HG03571 (cell line): Measurements from ENCODE around the gene MYOCD.

ENCODE experiments used
- ATAC-seq: cut with Tn5 transposase; IDR thresholded peaks from one replicate; pipeline ENCODE4 v1.9.1; 2021; ENCODE audit not compliant: unreplicated experiment

MYOCD gene

DNA sequence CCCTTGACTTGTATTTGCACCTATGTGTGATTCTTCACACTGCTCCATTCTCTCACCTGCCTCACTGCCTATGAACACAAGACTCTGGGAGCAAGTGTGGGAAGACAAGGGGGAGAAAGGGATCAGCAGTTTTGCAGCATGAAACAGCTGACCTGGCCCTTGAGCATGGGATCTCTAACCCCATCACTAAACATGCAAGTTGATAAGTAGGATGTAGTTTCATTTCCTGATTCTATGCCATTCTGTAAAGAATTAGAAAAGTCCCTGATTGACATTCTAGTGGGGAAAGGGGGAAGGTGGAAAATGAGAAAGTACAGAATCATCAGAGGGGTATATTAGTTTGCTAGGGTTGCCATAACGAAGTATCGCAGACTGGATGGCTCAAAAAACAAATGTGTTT is 25.3 kb upstream of the MYOCD start:
- no peak for ATAC-seq

DNA sequence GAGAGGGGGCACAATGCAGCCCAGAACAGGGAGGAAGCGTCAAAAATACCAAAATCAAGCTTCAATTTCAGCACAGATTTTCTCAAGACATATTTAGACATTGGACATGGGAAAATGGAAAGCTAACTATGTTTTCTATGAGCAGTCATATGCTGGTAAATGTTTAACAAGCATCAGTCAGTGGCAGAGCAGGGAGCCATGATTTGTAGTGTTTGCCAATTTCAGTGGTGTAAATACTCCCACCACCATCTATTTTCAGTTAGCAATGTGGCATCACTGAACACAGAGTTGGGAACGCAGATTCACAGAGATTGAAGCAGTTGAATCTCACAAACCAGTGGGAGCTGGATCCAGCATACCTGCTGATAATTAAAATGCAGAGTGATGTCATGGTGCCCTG is 24.6 kb upstream of the MYOCD start:
- ATAC-seq: no peak

GRCh38 chr17:12642034-12642433 is 23.7 kb upstream of the MYOCD start:
- ATAC-seq: no peak

DNA sequence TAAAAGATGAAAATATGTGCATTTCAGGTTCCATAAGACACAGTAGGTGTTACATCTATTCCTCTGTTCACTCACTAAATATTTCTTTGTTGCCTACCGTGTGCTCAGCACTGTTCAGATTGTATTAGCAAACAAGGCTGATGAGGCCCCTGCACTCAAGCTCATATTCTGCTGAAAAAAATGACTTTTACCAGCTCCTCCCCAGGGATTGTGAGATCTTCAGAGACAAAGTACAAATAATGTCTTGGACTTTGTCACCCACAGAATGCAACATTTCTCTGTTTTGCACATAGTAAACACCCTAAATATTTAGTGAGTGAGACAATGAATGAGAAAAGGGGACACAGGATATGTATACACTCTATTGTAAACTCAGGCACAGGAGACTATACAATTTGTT is 21.9 kb upstream of the MYOCD start:
- no peak for ATAC-seq

DNA sequence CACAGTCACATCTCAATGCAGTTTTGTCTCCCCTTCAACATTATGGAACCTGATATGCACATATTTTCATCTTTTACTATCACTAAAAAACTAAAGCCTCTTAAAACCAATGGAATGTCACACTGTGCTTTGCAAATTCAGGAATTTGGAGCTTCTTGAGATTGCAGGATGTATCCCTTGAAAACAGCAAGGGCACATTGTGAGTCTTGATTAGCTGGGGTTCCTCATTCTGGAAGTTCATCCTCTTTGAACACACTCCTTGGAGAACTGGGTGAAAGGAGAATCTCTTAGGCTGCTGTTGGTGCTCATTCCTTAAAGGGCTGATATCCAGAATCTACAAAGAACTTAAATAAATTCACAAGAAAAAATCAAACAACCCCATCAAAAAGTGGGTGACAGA is 21.1 kb upstream of the MYOCD start:
- no peak for ATAC-seq

DNA sequence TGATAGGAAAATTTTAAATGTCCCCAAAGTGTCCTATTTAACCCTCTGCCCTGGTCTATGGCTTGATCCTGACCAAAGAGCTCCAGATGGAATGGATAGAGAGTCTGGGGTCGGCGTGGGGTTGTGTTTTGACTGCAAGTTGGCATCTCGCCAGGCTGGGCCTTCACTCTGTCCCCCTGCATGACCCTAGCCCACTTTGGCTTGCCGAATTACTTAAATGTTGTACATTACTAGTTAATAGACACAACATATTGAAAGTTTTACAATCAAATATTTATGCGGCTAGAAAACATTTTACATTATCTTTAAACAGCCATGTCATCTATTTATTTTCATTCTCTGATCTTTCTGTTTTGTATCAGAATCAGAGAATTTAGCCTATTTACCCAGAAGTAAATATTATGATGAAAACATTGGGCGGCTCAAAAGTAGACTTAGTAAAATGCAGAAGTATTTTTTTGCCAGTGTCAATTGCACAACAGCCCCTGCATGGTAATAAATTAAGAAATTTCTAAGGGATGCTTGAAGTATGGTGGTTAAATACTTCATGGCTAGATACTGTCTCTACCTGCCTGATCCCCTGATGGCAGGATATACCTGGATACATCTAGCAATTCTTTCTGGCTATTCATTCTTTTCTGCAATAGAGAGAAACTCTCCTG is 18.8 kb upstream of the MYOCD start:
- no peak for ATAC-seq

- no peak for ATAC-seq
Measured at GRCh38 chr17:12648498-12648897, 17.2 kb upstream of the MYOCD start.

DNA sequence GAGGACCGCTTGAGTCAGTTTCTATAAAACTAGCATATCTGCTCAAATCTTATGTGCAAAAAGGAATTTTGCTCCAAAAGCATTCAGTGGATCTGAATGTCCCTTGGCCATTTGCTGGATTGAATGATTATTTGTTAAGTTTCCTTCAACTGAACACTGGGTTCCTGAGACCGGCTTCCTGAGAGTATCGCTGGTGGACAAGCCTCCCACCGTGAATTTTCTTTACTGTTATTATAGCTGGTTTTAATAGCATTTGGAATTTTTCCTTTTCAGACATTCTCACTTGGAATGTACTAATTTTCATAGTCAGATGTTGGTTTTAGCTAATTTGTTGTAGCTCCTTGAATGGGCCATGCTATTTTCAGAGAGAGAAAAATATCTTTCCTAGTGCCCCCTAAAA is 9.8 kb upstream of the MYOCD start:
- ATAC-seq: no peak

- no peak for ATAC-seq
Measured at GRCh38 chr17:12656354-12656753, 9.3 kb upstream of the MYOCD start.

DNA sequence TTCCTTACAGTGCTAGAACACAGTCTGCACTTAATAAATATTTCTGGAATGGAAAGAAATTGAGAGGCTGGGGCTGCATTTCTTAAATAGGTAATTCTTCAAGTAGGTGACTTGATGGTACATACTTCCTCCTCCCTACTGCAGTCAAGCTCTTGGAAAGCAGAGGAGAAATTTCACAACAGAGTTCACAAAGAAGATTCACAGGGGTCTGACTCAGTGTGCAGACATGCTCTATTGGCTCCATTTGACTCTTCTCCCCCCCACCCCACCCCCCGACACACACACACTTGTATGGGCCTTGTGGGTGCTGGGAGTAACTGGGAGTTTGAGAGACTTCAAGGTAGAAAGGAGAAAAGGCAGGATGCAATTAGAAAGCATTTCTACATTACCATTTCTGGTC is 6.2 kb upstream of the MYOCD start:
- no peak for ATAC-seq

DNA sequence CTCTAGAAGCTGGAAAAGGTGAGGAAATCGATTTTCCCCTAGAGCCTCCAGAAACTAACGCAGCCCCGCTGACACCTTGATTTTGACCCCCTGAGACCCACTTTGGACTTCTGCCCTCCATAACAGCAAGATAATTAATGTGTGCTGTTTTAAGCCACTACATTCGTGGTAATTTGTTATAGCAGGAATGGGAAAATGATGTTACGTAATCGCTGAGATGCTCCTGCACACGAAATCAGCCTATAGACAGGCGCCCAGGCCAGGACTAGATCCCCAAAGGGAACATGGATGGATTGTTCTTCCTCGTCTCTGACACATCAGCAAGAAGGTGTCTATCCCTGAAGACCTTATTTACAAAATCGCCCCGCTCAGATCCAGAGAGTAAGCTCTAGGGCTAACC is 1.4 kb upstream of the MYOCD start:
- ATAC-seq: no peak

DNA sequence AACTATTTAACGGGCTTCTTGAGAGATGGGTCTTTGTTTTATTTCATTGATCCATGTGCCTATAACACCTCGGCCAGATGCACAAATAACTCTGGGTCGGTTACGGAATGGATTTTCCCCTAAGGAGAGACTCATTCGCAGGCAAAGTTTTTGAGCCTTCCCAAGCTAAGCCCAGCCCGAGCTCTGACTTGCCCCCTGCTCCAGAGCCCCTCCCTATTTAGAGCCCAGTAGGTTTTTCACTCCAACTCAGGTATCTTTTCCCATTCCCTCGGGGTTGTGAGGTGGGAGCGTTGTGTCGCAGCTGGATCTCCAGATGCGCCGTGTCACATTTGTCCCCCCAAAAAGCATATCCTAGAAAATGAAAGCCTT is 812 bp upstream of the MYOCD start:
- no peak for ATAC-seq

DNA sequence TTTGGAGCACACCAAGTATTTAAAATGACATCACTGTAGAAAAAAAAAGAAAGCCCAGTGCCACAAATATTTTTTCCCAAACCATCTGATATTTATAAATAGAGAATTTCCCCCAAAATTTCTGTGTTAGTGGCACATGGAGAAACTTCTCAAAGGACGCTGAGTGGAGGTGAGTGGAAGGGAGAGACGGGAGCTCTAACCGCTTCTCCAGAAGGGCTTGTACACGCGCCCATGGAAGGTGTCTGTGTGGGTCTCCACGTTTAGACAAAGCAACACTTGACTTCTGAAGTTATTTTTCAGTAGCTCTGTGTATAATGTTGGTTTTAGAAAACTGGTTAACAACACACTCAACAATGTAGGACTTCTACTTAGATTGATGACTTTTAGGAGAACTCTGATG is 1.0 kb downstream of the MYOCD start:
- no peak for ATAC-seq

DNA sequence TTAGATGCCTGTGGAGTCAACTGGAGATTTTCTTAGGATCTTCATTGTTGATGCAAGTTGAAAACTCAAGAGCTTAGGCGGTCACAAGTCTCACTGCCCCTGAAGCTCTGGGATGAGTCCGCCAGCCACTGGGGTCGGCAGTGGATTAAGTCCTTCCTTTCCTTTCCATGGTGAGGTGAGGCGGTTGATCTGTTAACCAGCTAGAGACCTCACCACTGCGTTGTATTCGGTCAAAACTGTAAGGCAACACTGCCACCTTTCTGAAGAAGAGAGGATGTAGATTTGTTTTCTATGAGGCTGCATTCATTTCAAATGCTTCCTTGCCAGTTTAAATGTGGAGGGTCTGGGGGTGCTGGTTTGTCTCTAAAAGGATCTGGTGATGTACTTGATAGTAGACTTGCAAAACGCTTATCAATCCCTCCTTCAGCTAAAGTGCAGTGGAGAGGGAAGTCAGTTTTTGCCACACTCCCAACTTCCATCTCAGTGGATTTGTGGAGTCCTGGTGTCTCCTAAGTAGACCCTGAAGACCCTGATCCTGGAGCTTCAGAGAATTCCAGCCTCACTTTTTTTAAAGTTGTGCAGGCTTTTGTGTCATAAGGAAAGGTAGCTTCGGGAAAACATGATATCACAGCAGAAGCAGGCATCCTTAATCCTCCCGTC is 1.7 kb downstream of the MYOCD start:
- no peak for ATAC-seq

- ATAC-seq: no peak
Measured at GRCh38 chr17:12671906-12672305, 6.2 kb downstream of the MYOCD start.

- no peak for ATAC-seq
Measured at GRCh38 chr17:12672947-12673346, 7.3 kb downstream of the MYOCD start.

- no peak for ATAC-seq
Measured at GRCh38 chr17:12673788-12674187, 8.1 kb downstream of the MYOCD start.

GRCh38 chr17:12680407-12680897 is 14.8 kb downstream of the MYOCD start:
- no peak for ATAC-seq

- no peak for ATAC-seq
Measured at GRCh38 chr17:12680993-12681392, 15.3 kb downstream of the MYOCD start.

DNA sequence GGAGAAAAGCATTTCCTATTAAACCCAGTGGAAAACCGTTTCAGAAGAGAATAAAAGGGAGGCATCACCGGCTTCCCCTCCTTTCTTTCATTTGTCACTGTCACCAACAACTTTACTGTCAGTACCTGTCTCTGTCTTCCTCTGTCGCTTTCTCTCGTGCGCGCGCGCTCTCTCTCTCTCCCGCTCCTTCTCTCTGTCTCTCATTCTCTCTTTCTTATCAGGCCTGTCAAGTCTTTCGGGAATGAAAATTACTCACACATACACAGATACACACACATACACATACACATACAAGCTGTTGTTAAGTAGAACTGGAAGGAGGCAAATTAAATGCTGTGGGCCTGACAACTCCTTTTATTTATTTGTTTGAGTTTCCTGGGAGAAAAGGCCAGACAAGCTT is 17.6 kb downstream of the MYOCD start:
- no peak for ATAC-seq

GRCh38 chr17:12686486-12686885 is 20.8 kb downstream of the MYOCD start:
- ATAC-seq: no peak

GRCh38 chr17:12688382-12688781 is 22.7 kb downstream of the MYOCD start:
- ATAC-seq: no peak

- ATAC-seq: no peak
Measured at GRCh38 chr17:12691173-12691572, 25.5 kb downstream of the MYOCD start.
